ENCODE measurements around the gene PROSER3. TPM values are rescaled to one million over a fixed set of nuclear protein-coding genes. Genes with fewer than 3 reads are reported as not detected.

PROSER3 gene
- total and polyA plus RNA-seq, 2 experiments from 2014 or later: 12.2 to 26.5 TPM

- Histone ChIP-seq H3K27ac (no peak overlapping the region), H3K4me2 (no peak overlapping the region), H2AFZ (no peak overlapping the region), H3K27me3 (no peaks in the 10 kb centered on the region), H3K9me2 (replicated peaks; ENCODE audit: insufficient read depth) (no peaks in the 10 kb centered on the region), H3K79me2 (no peaks in the 10 kb centered on the region), H4K20me1 (ENCODE audit: insufficient read depth, poor library complexity, severe bottlenecking) (no peaks in the 10 kb centered on the region), H3K36me3 (replicated peaks; ENCODE audit: insufficient read depth, low read depth) (no peaks in the 10 kb centered on the region), H3K4me3 (no peak overlapping the region), H3K9me3 (ENCODE audit: low read depth) (no peaks in the 10 kb centered on the region), H3K4me1 (ENCODE audit: insufficient read depth) (no peaks in the 10 kb centered on the region)
- no peak for DNase-seq (ENCODE audit: low spot score)
- TF ChIP-seq EZH2 (IDR thresholded peaks at IDR 0.05; ENCODE audit: borderline replicate concordance) (no peak), EZH2phosphoT487 (IDR thresholded peaks at IDR 0.05; ENCODE audit: low read depth, severe bottlenecking, unreplicated experiment) (no peak), CTCF (IDR thresholded peaks at IDR 0.05; ENCODE audit: poor library complexity) (no peak)
- WGBS (ENCODE audit: low lambda C conversion rate, missing lambda C conversion rate): 85% methylated on average over 16 of the region's 19 CpGs
These were observed 32.3 kb downstream of the PROSER3 start for GRCh38 chr19:35789978-35790944.

DNA sequence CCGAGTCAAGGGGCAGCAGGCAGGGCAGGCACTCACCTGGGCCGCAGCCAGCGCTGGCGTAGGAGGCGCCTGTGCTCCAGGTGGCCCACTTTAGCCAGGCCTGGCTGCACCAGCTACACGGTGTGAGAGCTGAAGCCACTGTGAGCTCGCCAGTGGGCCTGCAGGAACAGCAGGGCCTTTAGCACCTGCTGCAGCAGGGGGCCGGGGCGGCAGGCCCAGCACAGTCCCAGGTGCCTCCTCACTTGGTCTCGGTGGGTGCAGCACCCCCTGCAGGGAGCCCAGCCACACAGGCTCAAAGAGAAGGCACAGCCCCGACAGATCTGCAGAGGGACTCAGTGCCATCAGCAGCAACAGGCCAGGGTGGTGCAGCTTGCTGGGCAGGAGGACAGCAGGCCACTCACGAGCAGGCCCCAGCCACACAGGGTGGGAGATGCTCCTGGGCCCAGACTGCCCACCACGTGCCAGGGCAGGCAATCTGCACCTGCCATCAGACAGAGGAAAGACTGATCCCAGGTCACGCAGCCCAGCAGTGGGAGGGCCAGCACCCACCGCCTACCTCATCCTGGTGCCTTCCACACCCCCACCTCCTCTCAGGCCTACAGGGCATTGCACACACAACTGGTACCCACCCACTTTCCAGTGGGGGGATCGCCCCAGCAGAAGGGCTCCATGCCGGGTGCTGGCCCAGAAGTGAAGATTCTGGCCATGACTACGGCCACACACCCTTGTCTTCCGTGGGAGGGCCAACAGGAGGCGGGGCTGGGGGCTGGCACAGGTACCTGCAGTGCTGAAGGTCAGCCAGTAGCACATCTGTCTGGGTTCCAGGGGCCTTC lies 33.2 kb downstream of the PROSER3 start:
- 66% methylated on average over 20 of the region's 20 CpGs for WGBS (ENCODE audit: low lambda C conversion rate, missing lambda C conversion rate)
- no peak overlapping the region for H2AFZ ChIP-seq
- H3K4me2 ChIP-seq: no peak overlapping the region
- H3K27me3 ChIP-seq: peaks cover 7% of the 10 kb centered on the region
- no peaks in the 10 kb centered on the region for H3K9me2 ChIP-seq (replicated peaks; ENCODE audit: insufficient read depth)
- no peaks in the 10 kb centered on the region for H3K79me2 ChIP-seq
- H3K9me3 ChIP-seq (ENCODE audit: low read depth): no peaks in the 10 kb centered on the region
- no peaks in the 10 kb centered on the region for H4K20me1 ChIP-seq (ENCODE audit: insufficient read depth, poor library complexity, severe bottlenecking)
- H3K4me3 ChIP-seq: no peak overlapping the region
- no peak overlapping the region for H3K27ac ChIP-seq
- no peaks in the 10 kb centered on the region for H3K36me3 ChIP-seq (replicated peaks; ENCODE audit: insufficient read depth, low read depth)
- TF ChIP-seq EZH2 (IDR thresholded peaks at IDR 0.05; ENCODE audit: borderline replicate concordance) (no peak), CTCF (IDR thresholded peaks at IDR 0.05; ENCODE audit: poor library complexity) (no peak), EZH2phosphoT487 (IDR thresholded peaks at IDR 0.05; ENCODE audit: low read depth, severe bottlenecking, unreplicated experiment) (no peak)
- no peak for DNase-seq (ENCODE audit: low spot score)
- no peaks in the 10 kb centered on the region for H3K4me1 ChIP-seq (ENCODE audit: insufficient read depth)

- WGBS (ENCODE audit: low lambda C conversion rate, missing lambda C conversion rate): 87% methylated on average over 9 of the region's 9 CpGs
- no peaks in the 10 kb centered on the region for H3K4me1 ChIP-seq (ENCODE audit: insufficient read depth)
- no peak overlapping the region for H3K4me2 ChIP-seq
These were observed 33.9 kb downstream of the PROSER3 start for GRCh38 chr19:35791814-35792279.

More at GRCh38 chr19:35791814-35792279, 33.9 kb downstream of the PROSER3 start:
- DNase-seq (ENCODE audit: low spot score): no peak
- Histone ChIP-seq H3K79me2 (no peaks in the 10 kb centered on the region), H2AFZ (no peak overlapping the region), H3K9me2 (replicated peaks; ENCODE audit: insufficient read depth) (no peaks in the 10 kb centered on the region), H4K20me1 (ENCODE audit: insufficient read depth, poor library complexity, severe bottlenecking) (no peaks in the 10 kb centered on the region), H3K36me3 (replicated peaks; ENCODE audit: insufficient read depth, low read depth) (no peaks in the 10 kb centered on the region), H3K9me3 (ENCODE audit: low read depth) (no peaks in the 10 kb centered on the region), H3K4me3 (no peak overlapping the region), H3K27me3 (peaks cover 13% of the 10 kb centered on the region), H3K27ac (no peak overlapping the region)
- TF ChIP-seq EZH2 (IDR thresholded peaks at IDR 0.05; ENCODE audit: borderline replicate concordance) (no peak), EZH2phosphoT487 (IDR thresholded peaks at IDR 0.05; ENCODE audit: low read depth, severe bottlenecking, unreplicated experiment) (no peak), CTCF (IDR thresholded peaks at IDR 0.05; ENCODE audit: poor library complexity) (no peak)
